Sigmoid colon (tissue), 7 donors: ENCODE data around the gene NEAT1. TPM values are rescaled to one million over a fixed set of nuclear protein-coding genes. Genes with fewer than 3 reads are reported as not detected.

ENCODE experiments used
- DNase-seq: peaks from one replicate; pipeline ENCODE4 v3.0.0-alpha.2; 2019
- H3K27ac ChIP-seq, 4 donors: fragments of 200-600 bp; sonication (generic); one replicate each; pipeline ENCODE4 v1.5.1; 2016 to 2019; ENCODE audit warnings: mild to moderate bottlenecking in 1 of 4
- H3K27me3 ChIP-seq, 3 donors: fragments of 200-600 bp; sonication (generic); one replicate each; pipeline ENCODE4 v1.5.1; 2019; ENCODE audit warnings: mild to moderate bottlenecking in 1 of 3
- H3K36me3 ChIP-seq, 4 donors: fragments of 200-600 bp; sonication (generic); one replicate each; pipeline ENCODE4 v1.5.1; 2016 to 2019
- H3K4me1 ChIP-seq, 4 donors: fragments of 200-600 bp; sonication (generic); one replicate each; pipeline ENCODE4 v1.5.1; 2017 to 2019
- H3K4me3 ChIP-seq, 4 donors: fragments of 200-600 bp; sonication (generic); one replicate each; pipeline ENCODE4 v1.5.1; 2017 to 2019; ENCODE audit warnings: mild to moderate bottlenecking in 2 of 4, moderate library complexity in 1 of 4
- H3K9me3 ChIP-seq, 4 donors: fragments of 200-600 bp in 3 of 4; sonication (generic) in 3 of 4; one replicate each; pipeline versions ENCODE4 v1.5.1 to v1.6.1; 2013 to 2019
- CTCF ChIP-seq, 4 experiments: fragments of 450-650 bp in 3 of 4; fragments of 200-600 bp in 1 of 4; IDR thresholded peaks; one replicate each; pipeline ENCODE4 v1.5.1; 2016 to 2019; ENCODE audit warnings: antibody characterized with exemption in 4 of 4, mild to moderate bottlenecking in 3 of 4, moderate library complexity in 2 of 4
- EP300 ChIP-seq, 4 donors: sonication (generic); formaldehyde crosslinking; IDR thresholded peaks; one replicate each; pipeline ENCODE4 v1.6.1; 2017; ENCODE audit warnings: antibody characterized with exemption in 4 of 4
- POLR2A ChIP-seq, 2 donors: fragments of 450-650 bp; IDR thresholded peaks; one replicate each; pipeline ENCODE4 v1.6.1; 2016; ENCODE audit warnings: antibody characterized with exemption in 2 of 2, mild to moderate bottlenecking in 2 of 2, moderate library complexity in 2 of 2
- POLR2AphosphoS5 ChIP-seq, 4 donors: sonication (generic); formaldehyde crosslinking; IDR thresholded peaks; one replicate each; pipeline ENCODE4 v1.6.1; 2017; ENCODE audit warnings: antibody characterized with exemption in 4 of 4
- WGBS, 2 donors: extraction: QIAGEN DNeasy Blood & Tissue Kit; methylation state at CpG; one replicate each; pipeline ENCODE4 v1.1.7; 2013; 5-methylcytosine and 5-hydroxymethylcytosine counted together
- intact Hi-C: fragments of 100-400 bp; cut with DNase I; formaldehyde crosslinking; loops from one replicate; pipeline ENCODE4 v1.15.1; 2023
- polyA plus RNA-seq, 3 donors: library from polyadenylated mRNA; stranded (reverse); fragments of 200-250 nt; gene quantifications; one replicate each; pipeline ENCODE4 v1.2.3, GENCODE V29; 2013
- total RNA-seq, 4 donors: library from RNA; depleted of rRNA; stranded (reverse); fragments of >200 nt; gene quantifications; one replicate each; pipeline ENCODE4 v1.1.0, GENCODE V29; 2016
- donor health status: healthy with polysubstance abuse.
- donor health status: Bipolar disorder and iron deficiency.
- donor health status: healthy.

Gene NEAT1
- total and polyA plus RNA-seq, 7 donors, result 26.8 to 587 (median 167) TPM

GRCh38 chr11:65427691-65428577, 5.3 kb downstream of the NEAT1 start:
- Histone ChIP-seq H3K9me3 (no peaks in the 10 kb centered on the region), H3K4me1 (peaks cover 0 to 68% (median 64%) of the 10 kb centered on the region in 4 donors), H3K4me3 (peak overlapping the region; percentile 74 to 88 (median 78)), H3K27me3 (no peaks in the 10 kb centered on the region), H3K27ac (peak overlapping the region; percentile 97 to 100 (median 100)), H3K36me3 (peaks cover 8 to 62% (median 30%) of the 10 kb centered on the region in 4 donors)
- 24 to 47% methylated on average over 11 of the region's 11 CpGs for WGBS, 2 donors
- peak; percentile 6 to 44 for TF ChIP-seq POLR2A (IDR thresholded peaks at IDR 0.05)
- TF ChIP-seq EP300 (IDR thresholded peaks at IDR 0.05), result no peak
- peak; percentile 35 to 83 (median 66) for TF ChIP-seq POLR2AphosphoS5 (IDR thresholded peaks at IDR 0.05)
- intact Hi-C loops, result no loop called here
- DNase-seq, result peak; percentile 70

GRCh38 chr11:65428578-65429067, 6.0 kb downstream of the NEAT1 start:
- intact Hi-C loops, result no loop called here
- peaks cover 0 to 75% (median 71%) of the 10 kb centered on the region in 4 donors for H3K4me1 ChIP-seq
- DNase-seq, result peak; percentile 75
- TF ChIP-seq CTCF (IDR thresholded peaks at IDR 0.05) (no peak), POLR2A (IDR thresholded peaks at IDR 0.05) (peak; percentile 0 to 7), POLR2AphosphoS5 (IDR thresholded peaks at IDR 0.05) (peak; percentile 2 to 82 (median 48)), EP300 (IDR thresholded peaks at IDR 0.05) (no peak)
- H3K36me3 ChIP-seq, result peaks cover 8 to 64% (median 30%) of the 10 kb centered on the region in 4 donors
- WGBS, 2 donors, result 43 to 52% methylated on average over 5 of the region's 5 CpGs
- no peaks in the 10 kb centered on the region for H3K27me3 ChIP-seq
- H3K9me3 ChIP-seq, result no peaks in the 10 kb centered on the region
- H3K4me3 ChIP-seq, result peak overlapping the region; percentile 74 to 88 (median 78)
- peak overlapping the region; percentile 97 to 100 (median 100) for H3K27ac ChIP-seq

DNA sequence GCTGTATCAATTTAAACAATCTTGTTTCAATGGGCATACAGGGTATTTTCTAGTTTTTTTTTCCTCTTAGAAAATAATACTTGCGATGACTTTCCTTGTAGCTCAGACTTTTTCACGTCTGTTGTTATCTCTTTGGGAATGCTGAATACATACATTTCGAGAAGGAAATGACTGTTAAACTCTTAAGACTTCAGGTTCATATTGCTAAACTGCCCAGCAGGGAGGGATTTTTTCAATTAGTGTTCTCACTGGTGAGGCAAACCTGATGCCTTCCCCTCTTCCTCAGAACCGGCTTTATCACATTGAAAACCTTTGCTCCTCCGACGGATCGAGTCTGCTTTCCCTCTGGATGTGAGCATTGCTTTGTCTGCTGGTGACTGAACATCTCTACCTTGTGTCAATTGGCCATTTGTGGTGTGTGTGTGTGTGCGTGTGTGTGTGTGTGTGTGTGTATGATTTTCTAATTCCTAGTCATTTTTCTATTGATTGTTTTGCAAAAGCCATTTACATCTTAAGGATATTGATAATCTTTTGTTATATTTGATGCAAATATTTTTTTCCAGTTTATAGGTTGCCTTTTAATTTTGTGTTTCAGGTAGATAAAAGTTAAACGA, 6.6 kb downstream of the NEAT1 start:
- H3K27ac ChIP-seq, result peak overlapping the region; percentile 97 to 100 (median 100)

GRCh38 chr11:65429724-65430405, 7.3 kb downstream of the NEAT1 start:
- Histone ChIP-seq H3K4me1 (peaks cover 0 to 87% (median 83%) of the 10 kb centered on the region in 4 donors), H3K27me3 (no peaks in the 10 kb centered on the region), H3K36me3 (peaks cover 15 to 64% (median 32%) of the 10 kb centered on the region in 4 donors), H3K9me3 (no peaks in the 10 kb centered on the region), H3K27ac (peak overlapping the region; percentile 97 to 100 (median 100)), H3K4me3 (peak overlapping the region; percentile 8 to 88 (median 45))
- WGBS, 2 donors, result 11 to 18% methylated on average over 9 of the region's 9 CpGs
- no peak for TF ChIP-seq CTCF (IDR thresholded peaks at IDR 0.05)
- no peak for TF ChIP-seq EP300 (IDR thresholded peaks at IDR 0.05)
- TF ChIP-seq POLR2AphosphoS5 (IDR thresholded peaks at IDR 0.05), result peak; percentile 65 to 85 (median 82)
- peak in 1 of 2 donors; percentile 70 for TF ChIP-seq POLR2A (IDR thresholded peaks at IDR 0.05)
- intact Hi-C loops, result no loop called here
- DNase-seq, result peak; percentile 89

More for the DNA sequence above, 6.6 kb downstream of the NEAT1 start:
- no peaks in the 10 kb centered on the region for H3K27me3 ChIP-seq
- no peaks in the 10 kb centered on the region for H3K9me3 ChIP-seq
- intact Hi-C loops, result no loop called here
- peak; percentile 69 for DNase-seq
- peak overlapping the region; percentile 14 to 88 (median 75) for H3K4me3 ChIP-seq
- 13 to 27% methylated on average over 9 of the region's 9 CpGs for WGBS, 2 donors
- TF ChIP-seq POLR2A (IDR thresholded peaks at IDR 0.05) (peak in 1 of 2 donors; percentile 61), EP300 (IDR thresholded peaks at IDR 0.05) (no peak), POLR2AphosphoS5 (IDR thresholded peaks at IDR 0.05) (peak; percentile 52 to 79 (median 76)), CTCF (IDR thresholded peaks at IDR 0.05) (no peak)
- peaks cover 0 to 80% (median 77%) of the 10 kb centered on the region in 4 donors for H3K4me1 ChIP-seq
- peaks cover 11 to 64% (median 30%) of the 10 kb centered on the region in 4 donors for H3K36me3 ChIP-seq
